ENCODE data around the gene TBC1D22A.

The TBC1D22A gene

DNA sequence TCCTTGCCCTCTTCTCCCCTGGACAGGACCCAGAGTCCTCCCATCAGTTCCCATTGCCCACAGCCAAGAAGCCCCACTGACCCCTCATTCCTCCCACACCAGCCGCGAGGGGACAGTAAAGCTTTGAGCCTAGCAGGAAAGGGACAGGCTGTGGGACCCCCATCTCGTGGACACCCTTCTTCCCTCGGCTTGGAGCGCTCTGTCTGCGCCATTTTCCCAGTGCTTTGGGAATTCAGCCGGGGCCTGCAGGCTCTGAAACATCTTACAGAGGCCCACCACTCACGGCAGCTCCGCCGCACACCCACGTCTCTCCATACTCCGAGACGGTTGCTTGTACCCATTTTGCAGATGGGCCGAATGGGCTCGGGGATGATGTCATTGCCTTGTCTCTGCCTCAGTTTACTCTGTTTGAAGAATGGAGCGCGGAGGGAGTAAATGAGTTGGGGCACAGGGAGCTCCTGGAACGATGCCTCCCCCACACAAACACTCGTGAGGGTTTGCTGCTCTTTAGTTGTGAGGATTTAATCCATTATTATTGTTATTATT lies 447.7 kb downstream of the TBC1D22A start:
- TF ChIP-seq, protein P1, sequence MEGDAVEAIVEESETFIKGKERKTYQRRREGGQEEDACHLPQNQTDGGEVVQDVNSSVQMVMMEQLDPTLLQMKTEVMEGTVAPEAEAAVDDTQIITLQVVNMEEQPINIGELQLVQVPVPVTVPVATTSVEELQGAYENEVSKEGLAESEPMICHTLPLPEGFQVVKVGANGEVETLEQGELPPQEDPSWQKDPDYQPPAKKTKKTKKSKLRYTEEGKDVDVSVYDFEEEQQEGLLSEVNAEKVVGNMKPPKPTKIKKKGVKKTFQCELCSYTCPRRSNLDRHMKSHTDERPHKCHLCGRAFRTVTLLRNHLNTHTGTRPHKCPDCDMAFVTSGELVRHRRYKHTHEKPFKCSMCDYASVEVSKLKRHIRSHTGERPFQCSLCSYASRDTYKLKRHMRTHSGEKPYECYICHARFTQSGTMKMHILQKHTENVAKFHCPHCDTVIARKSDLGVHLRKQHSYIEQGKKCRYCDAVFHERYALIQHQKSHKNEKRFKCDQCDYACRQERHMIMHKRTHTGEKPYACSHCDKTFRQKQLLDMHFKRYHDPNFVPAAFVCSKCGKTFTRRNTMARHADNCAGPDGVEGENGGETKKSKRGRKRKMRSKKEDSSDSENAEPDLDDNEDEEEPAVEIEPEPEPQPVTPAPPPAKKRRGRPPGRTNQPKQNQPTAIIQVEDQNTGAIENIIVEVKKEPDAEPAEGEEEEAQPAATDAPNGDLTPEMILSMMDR (IDR thresholded peaks at IDR 0.05; ENCODE audit: insufficient read depth, low read depth, low read length, missing control alignments): no peak
- no peak for DNase-seq (ENCODE audit: low read depth)
- no peak overlapping the region for H3K4me3 ChIP-seq (ENCODE audit: low read length)

DNA sequence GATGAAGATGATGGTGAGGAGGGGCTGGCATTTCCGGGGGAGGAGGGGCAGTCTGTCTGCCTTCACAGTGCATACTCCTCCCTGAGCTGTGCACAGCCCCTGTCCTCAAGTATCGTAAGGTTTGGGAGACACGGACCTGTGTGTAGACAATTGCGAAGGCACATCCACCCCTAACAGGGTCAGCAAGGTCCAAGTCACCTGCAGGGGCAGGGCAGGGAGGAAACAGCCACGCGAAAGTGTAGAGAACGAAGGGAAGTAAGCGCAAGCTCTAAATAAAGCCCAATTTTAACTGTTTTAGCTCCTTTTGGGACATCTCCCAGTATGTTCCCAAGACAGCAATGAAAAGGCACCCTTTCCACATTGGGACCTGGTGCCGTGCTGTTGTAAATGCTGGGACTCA lies 448.2 kb downstream of the TBC1D22A start:
- TF ChIP-seq, protein P1 (IDR thresholded peaks at IDR 0.05; ENCODE audit: insufficient read depth, low read depth, low read length, missing control alignments): no peak
- DNase-seq (ENCODE audit: low read depth): no peak
- H3K4me3 ChIP-seq (ENCODE audit: low read length): no peak overlapping the region

DNA sequence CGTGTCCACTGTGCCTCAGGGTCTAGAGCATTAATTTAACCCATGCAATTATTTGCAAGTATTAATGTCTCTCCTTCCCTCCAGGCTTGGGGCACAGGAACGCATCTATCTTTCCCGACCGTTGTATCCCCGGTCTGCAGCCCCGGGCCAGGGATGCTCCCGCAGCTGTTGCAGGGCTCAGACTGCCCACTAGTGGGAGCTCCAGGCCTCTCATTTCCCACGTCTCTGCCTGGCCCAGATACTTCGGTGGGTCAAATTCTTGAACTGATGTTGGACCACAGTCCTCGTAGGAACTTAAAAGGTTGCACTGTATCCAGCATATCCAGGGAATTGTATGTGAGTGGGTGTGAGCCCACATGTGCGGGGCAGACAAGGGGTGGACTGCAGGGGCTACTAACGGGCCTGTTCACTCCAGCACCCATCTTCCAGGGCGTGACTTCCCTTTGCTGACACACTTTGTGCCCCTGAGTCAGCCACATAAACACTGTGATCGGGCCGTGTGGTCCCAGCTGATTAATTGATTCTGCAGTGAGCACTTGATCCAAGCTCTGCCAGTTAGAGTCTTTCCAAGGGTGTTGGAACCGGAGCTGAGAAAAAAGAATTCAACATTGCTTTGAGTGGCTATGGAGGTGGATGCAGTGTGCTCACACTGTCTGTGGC lies 451.3 kb downstream of the TBC1D22A start:
- no peak for DNase-seq (ENCODE audit: low read depth)
- no peak overlapping the region for H3K4me3 ChIP-seq (ENCODE audit: low read length)
- TF ChIP-seq, protein P1 (IDR thresholded peaks at IDR 0.05; ENCODE audit: insufficient read depth, low read depth, low read length, missing control alignments): no peak

DNA sequence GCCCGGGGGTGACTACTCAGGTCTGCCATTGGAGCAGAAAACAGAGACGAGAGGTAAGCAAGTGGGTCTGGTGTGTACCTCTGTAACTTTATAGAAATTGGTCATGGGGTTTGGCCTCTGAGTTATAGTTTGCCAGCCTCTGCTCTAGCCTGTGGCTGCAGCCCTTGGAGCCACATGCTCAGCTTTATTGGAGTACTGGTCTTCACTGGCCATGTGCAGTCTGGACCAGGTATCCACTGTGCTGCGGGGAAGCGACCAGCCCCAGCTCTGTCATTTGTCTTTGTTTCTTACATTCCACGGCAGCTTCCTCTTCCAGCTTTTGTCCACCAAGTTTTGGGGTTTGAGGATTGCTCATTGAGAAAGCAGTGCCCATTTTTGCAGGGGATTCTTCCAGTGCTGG lies 453.4 kb downstream of the TBC1D22A start:
- DNase-seq (ENCODE audit: low read depth): no peak
- TF ChIP-seq, protein P1 (IDR thresholded peaks at IDR 0.05; ENCODE audit: insufficient read depth, low read depth, low read length, missing control alignments): no peak

DNA sequence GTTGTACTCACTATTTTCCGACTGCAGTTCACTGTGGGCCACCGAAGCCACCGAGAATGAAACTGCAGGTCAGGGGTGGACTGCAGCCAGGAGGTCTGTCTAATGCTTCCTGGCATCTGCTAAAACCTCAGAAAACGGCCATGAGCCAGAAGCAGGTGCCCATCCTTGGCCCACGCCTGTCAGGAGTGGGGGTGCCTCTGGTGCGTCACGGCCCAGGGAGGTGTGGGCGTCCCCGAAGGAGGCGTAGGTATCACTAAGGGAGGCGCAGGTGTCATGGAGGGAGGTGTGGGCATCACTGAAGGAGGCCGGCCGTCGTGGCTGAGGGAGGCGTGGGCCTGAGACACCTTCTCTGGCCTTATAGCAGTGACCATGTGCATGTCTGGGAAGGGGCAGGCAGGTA lies 456.2 kb downstream of the TBC1D22A start:
- TF ChIP-seq, protein P1 (IDR thresholded peaks at IDR 0.05; ENCODE audit: insufficient read depth, low read depth, low read length, missing control alignments): no peak
- DNase-seq (ENCODE audit: low read depth): no peak
- no peak overlapping the region for H3K4me3 ChIP-seq (ENCODE audit: low read length)

More for the DNA sequence above, 453.4 kb downstream of the TBC1D22A start:
- H3K4me3 ChIP-seq (ENCODE audit: low read length): no peak overlapping the region

DNA sequence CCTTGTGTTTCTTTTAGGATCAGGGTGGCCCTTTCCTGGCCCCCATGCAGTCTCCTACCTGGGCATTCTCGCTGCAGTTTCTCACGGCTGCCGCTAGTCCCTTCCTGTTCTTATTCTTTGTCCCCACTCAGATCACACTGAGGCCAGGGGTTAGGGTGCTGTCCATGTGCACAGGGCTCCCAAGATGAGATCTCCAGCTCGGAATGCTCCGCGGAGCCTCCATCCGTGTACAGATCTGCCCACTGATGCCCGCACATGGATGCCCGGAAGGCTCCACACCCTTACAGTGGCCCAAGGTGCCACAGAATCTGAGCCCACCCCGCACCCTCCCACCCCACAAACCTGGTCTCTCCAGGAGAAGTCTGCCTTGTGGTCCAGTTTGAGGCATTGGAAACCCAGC lies 457.3 kb downstream of the TBC1D22A start:
- TF ChIP-seq, protein P1 (IDR thresholded peaks at IDR 0.05; ENCODE audit: insufficient read depth, low read depth, low read length, missing control alignments): no peak
- no peak overlapping the region for H3K4me3 ChIP-seq (ENCODE audit: low read length)
- no peak for DNase-seq (ENCODE audit: low read depth)

DNA sequence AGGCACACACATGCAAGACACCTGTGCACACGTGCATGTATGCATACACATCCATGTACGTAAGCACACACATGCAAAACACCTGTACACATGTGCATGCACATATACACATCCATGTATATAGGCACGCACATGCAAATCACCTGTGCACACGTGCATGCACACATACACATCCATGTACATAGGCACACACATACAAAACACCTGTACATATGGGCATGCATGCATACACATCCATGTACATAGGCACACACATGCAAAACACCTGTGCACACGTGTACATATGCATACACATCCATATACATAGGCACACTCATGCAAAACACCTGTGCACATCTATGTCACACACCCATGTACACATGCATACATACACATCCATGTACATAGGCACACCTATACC lies 458.3 kb downstream of the TBC1D22A start:
- no peak overlapping the region for H3K4me3 ChIP-seq (ENCODE audit: low read length)
- TF ChIP-seq, protein P1 (IDR thresholded peaks at IDR 0.05; ENCODE audit: insufficient read depth, low read depth, low read length, missing control alignments): no peak
- DNase-seq (ENCODE audit: low read depth): no peak

All from epithelial cell of esophagus (primary cell).